ENCODE measurements around the gene OXLD1.
A peak's percentile ranks its signal among the peaks of the same experiment; 100 is the strongest.

OXLD1 gene

GRCh38 chr17:81701288-81702071 lies 35.1 kb upstream of the OXLD1 start:
- Histone ChIP-seq H3K4me1 (no peaks in the 10 kb centered on the region), H3K36me3 (peaks cover 59% of the 10 kb centered on the region), H3K27me3 (no peaks in the 10 kb centered on the region), H3K4me3 (ENCODE audit: low read depth, low read length) (peak overlapping the region; percentile 100), H3K9me3 (no peaks in the 10 kb centered on the region)
- no peak for DNase-seq
- TF ChIP-seq CTCF (IDR thresholded peaks at IDR 0.05; ENCODE audit: low read depth, low read length) = peak; percentile 16; the same call in 1 of the 2 replicates

- no peak for TF ChIP-seq CTCF (IDR thresholded peaks at IDR 0.05; ENCODE audit: low read depth, low read length)
- H3K4me3 ChIP-seq (ENCODE audit: low read depth, low read length) = no peak overlapping the region
- peaks cover 59% of the 10 kb centered on the region for H3K36me3 ChIP-seq
- no peaks in the 10 kb centered on the region for H3K27me3 ChIP-seq
- H3K4me1 ChIP-seq = no peaks in the 10 kb centered on the region
- H3K9me3 ChIP-seq = no peaks in the 10 kb centered on the region
- no peak for DNase-seq
Observed at GRCh38 chr17:81700353-81701287, 34.2 kb upstream of the OXLD1 start.

- no peak for DNase-seq
Observed at GRCh38 chr17:81697261-81698044, 31.0 kb upstream of the OXLD1 start.

DNA sequence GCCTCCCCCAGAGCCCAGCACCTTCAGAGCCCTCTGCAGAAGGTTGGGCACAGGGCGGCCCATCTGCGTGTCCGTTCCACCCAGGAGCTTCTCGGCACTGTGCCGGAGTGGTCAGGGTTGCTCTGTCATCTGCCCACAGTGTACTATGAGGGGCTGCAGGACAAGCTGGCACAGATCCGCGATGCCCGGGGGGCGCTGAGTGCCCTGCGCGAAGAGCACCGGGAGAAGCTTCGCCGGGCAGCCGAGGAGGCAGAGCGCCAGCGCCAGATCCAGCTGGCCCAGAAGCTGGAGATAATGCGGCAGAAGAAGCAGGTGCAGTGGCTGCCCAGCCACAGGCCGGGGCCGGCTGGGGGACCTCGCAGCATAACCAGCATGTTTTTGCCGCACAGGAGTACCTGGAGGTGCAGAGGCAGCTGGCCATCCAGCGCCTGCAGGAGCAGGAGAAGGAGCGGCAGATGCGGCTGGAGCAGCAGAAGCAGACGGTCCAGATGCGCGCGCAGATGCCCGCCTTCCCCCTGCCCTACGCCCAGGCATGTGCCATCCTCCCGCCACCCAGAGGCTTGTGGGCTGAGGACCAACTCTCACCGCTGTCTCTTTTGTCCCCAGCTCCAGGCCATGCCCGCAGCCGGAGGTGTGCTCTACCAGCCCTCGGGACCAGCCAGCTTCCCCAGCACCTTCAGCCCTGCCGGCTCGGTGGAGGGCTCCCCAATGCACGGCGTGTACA lies 30.0 kb upstream of the OXLD1 start:
- no peak for TF ChIP-seq CTCF (IDR thresholded peaks at IDR 0.05; ENCODE audit: low read depth, low read length)
- Histone ChIP-seq H3K4me1 (no peaks in the 10 kb centered on the region), H3K4me3 (ENCODE audit: low read depth, low read length) (no peak overlapping the region), H3K9me3 (no peaks in the 10 kb centered on the region), H3K27me3 (no peaks in the 10 kb centered on the region), H3K36me3 (peaks cover 75% of the 10 kb centered on the region)
- DNase-seq = no peak

More at GRCh38 chr17:81697261-81698044, 31.0 kb upstream of the OXLD1 start:
- Histone ChIP-seq H3K4me1 (no peaks in the 10 kb centered on the region), H3K36me3 (peaks cover 73% of the 10 kb centered on the region), H3K9me3 (no peaks in the 10 kb centered on the region), H3K4me3 (ENCODE audit: low read depth, low read length) (no peak overlapping the region), H3K27me3 (no peaks in the 10 kb centered on the region)
- no peak for TF ChIP-seq CTCF (IDR thresholded peaks at IDR 0.05; ENCODE audit: low read depth, low read length)

- DNase-seq = no peak
- H3K36me3 ChIP-seq = peaks cover 75% of the 10 kb centered on the region
Observed at GRCh38 chr17:81695801-81696200, 29.4 kb upstream of the OXLD1 start.

More at GRCh38 chr17:81695801-81696200, 29.4 kb upstream of the OXLD1 start:
- H3K4me1 ChIP-seq = no peaks in the 10 kb centered on the region
- no peak for TF ChIP-seq CTCF (IDR thresholded peaks at IDR 0.05; ENCODE audit: low read depth, low read length)
- H3K9me3 ChIP-seq = no peaks in the 10 kb centered on the region
- no peaks in the 10 kb centered on the region for H3K27me3 ChIP-seq
- no peak overlapping the region for H3K4me3 ChIP-seq (ENCODE audit: low read depth, low read length)
